HG03571 (cell line): Measurements from ENCODE around the gene CCDC150.
"Not testable (repeated sequence)": the region's sequence is repeated elsewhere in the genome, so short reads cannot be mapped to it uniquely, and the experiment has no call there.

Source experiments
- ATAC-seq: cut with Tn5 transposase; IDR thresholded peaks from one replicate; pipeline ENCODE4 v1.9.1; 2021; ENCODE audit not compliant: unreplicated experiment

The CCDC150 gene

DNA sequence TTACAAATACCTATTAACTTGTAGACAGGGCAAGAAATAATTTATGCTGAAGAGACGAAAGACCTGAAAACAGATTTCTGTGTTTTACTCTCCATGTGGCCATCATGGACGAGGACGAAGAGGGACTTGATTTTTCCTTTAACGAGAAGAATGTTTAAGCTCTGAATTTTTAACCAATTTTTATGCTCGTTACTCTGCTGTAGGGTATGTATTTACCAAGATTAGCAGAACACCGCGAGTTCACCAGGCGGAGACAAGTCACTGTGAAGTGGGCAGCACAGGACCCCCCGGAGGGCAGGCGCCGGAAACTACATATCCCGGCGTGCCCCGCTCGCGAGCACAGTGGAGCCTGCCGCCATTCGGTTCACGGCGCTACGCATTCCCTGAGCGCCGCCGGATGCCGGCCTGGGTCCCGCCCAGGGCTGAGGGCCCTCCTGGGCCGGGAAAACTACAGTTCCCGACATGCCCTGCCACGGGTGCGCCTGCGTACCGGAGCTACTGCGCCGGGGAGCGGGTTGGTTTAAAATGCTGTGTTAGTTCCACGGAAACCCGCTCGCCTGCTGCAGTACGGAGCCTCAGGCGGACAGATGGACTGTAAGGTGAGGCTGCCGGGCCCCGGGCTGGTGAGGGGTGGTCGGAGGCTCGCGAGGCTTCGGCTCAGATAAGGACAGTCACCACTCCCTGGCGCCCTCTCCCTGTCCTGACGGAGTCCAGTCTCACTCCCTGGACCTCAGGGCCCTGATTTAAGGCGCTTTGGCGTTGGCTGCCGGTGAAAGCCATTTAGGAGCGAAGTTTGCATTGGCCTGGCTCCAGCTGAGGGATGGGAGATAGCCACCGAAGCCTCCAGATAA is at the start of gene CCDC150:
CCDC150 (plus strand) TSS at position 536 of the 851 bp plus-strand sequence; CDS start at position 588, 52 bp downstream.
- peak; percentile 100 for ATAC-seq

DNA sequence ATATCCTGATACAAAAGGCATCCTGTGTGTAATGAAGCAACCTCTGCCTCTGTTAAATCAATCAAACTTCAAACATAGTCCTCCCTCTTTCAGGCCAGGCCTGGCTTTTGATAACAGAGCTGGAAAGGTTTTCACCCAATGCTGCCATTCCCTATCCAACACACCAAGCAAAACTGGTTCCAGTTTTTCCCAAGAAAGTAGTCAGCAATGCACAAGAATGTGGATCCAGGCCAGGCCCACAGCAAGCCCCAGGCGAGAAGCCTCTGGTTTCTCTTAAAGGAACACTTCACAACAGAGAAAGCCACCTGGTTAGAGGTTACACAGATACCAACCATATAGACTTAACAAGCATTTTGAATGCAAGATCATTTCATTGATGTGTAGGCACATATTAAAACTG is 49.2 kb upstream of the CCDC150 start:
- ATAC-seq, result no peak

GRCh38 chr2:196591004-196591403 is 48.5 kb upstream of the CCDC150 start:
- no peak for ATAC-seq

- ATAC-seq, result no peak
Observed at GRCh38 chr2:196591621-196592022, 47.9 kb upstream of the CCDC150 start.

GRCh38 chr2:196592331-196592910 is 47.1 kb upstream of the CCDC150 start:
- peak; percentile 6 for ATAC-seq

GRCh38 chr2:196592911-196593881 is 46.3 kb upstream of the CCDC150 start, which contains the start of gene HECW2:
Gene HECW2, minus strand, starts transcription at chr2:196593554.
- peak; percentile 52 for ATAC-seq

- no peak for ATAC-seq
Observed at GRCh38 chr2:196594158-196594557, 45.4 kb upstream of the CCDC150 start.

DNA sequence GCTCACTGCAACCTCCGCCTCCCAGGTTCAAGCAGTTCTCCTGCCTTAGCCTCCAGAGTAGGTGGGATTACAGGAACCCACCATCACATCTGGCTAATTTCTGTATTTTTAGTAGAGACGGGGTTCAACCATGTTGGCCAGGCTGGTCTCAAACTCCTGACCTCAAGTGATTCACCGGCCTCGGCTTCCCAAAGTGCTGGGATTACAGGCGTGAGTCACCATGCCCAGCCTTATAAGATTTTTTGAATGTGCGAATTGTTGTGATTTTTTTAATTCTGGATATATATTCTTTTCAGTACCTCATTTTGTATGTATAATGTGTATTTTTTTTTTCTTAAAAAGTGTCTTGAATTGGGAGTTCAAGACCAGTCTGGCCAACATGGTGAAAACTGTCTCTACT is 42.0 kb upstream of the CCDC150 start:
- ATAC-seq, result no peak

- no peak for ATAC-seq
Observed at GRCh38 chr2:196598412-196598811, 41.1 kb upstream of the CCDC150 start.

- no peak for ATAC-seq
Observed at GRCh38 chr2:196598846-196599245, 40.7 kb upstream of the CCDC150 start.

- no peak for ATAC-seq
Observed at GRCh38 chr2:196601430-196602306, 37.8 kb upstream of the CCDC150 start.

GRCh38 chr2:196604196-196604595 is 35.3 kb upstream of the CCDC150 start:
- ATAC-seq, result no peak

DNA sequence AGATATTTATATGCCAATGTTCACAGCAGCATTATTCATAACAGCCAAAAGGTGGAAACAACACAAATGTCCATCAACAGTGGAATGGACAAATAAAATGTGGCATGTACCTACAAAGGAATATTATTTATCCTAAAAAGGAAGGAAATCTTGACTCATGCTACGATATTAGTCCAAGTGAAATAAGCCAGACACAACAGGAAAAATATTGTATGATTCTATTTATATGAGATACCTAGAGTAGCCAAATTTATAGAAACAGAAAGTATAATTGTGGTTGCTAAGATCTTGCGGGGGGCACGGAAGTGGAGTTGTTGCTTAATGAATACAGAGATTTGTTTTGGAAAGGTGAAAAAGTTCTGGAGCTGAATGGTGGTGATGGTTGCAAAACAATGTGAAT is 33.0 kb upstream of the CCDC150 start:
- no peak for ATAC-seq

DNA sequence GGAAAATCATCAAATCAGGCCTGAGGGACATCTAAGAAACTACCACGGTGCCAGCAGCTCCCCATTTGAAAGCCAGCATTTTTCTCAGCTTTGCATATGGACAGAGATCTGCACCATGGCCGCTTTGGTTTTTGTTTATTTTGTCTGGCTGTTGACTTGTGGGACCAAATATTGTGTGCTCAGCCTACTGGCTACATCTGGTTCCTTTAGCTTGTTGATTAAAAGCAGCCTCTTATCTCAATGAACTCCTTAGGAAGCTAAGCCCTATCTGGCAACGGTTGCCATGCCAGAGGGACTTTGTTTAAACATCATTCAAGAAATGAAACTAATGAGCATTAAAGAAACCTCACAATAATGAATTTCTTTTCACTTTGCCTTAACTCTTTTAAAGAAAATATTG is 32.4 kb upstream of the CCDC150 start:
- ATAC-seq, result no peak

DNA sequence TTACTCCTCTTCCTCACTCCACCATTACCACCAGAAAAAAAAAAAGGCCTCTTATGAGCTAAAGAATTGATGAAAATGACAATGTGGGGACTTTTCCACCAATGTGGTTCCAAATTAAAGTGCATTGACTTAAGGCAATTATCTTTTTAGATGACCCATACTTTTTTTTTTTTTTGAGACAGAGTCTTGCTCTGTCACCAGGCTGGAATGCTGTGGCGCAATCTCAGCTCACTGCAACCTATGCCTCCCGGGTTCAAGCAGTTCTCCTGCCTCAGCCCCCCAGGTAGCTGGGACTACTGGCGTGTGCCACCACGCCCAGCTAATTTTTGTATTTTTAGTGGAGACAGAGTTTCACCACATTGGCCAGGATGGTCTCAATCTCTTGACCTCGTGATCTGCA is 31.6 kb upstream of the CCDC150 start:
- ATAC-seq, result not testable (repeated sequence)

DNA sequence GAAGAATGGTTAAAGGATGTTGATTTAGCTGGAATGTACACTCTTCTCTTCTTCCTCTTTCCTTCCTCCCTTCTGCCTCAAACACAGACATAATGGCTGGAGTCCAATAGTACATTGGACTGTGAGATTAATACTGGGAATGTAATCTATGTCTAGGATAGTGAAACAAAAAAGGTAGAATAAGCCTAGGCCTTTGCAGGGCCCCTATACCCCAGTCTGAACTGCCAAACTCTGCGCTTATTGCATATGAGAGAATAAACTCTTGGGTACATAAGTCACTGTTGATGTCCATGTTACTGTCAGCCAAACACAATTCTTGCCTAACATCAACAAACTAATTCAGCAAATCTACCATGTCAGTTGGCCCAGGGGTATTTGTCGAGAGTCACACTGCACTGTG is 29.7 kb upstream of the CCDC150 start:
- ATAC-seq, result no peak

DNA sequence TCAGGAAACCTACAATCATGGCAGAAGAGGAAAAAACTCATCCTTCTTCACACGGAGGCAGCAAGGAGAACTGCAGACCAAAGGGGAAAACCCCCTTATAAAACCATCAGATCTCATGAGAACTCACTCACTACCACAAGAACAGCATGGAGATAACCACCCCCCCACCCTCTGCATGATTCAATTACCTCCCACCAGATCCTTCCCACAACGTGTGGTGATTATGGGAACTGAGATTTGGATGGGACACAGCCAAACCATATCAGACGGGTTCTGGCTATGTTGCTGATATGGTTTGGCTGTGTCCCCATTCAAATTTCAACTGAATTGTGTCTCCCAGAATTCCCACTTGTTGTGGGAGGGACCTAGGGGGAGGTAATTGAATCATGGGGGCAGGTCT is 28.7 kb upstream of the CCDC150 start:
- no peak for ATAC-seq

DNA sequence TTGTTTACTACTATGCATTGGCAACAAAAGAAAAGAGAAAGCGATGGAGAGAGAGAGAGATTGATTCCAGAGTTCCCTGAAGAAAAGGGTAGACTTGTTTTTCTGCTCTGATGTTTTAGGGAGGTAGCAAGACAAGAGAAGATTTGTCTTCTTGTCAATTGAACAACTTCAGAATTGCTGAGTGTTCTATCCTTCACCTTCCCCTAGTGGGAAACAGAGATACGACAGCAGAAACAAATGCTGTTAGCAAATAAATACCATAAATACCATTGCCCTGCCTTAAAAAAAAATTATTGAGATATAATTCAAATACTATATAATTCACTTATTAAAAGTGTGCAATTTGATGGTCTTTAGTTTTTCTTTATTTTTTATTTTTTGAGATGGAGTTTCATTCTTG is 26.2 kb upstream of the CCDC150 start:
- ATAC-seq, result no peak

GRCh38 chr2:196617430-196617829 is 22.1 kb upstream of the CCDC150 start:
- no peak for ATAC-seq

DNA sequence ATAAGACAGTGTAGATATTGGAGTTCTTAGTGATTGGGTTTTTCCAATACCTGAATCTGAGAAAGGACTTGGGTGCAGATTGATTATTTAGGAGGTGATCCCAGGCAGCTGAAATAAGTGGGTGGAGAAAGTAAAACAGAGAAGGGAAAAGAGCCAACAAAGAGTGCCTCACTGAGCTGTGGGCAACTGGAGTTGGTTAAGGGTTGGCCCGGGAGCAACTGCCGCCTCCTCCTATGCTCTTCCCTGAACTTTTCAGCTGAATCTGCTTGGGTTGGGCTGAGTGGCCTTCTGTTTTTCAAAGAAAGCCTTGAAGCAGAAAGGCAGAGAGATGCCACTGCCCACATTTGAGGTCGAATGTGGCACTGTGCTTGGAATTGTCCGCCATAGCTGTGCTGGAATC is 20.9 kb upstream of the CCDC150 start:
- no peak for ATAC-seq
